Thoracic aorta (tissue), 2 donors: Measurements from ENCODE around the gene NCBP2. TPM values are rescaled to one million over a fixed set of nuclear protein-coding genes. Genes with fewer than 3 reads are reported as not detected.

Experiments used
- ATAC-seq: fragments of 150-250 bp; one replicate; pipeline ENCODE4 v1.8.0; 2017; ENCODE audit warnings: low read depth; ENCODE audit not compliant: insufficient number of reproducible peaks, low FRiP score
- DNase-seq: peaks from one replicate; pipeline ENCODE4 v3.0.0-alpha.2; 2020; ENCODE audit warnings: low spot score
- H3K27ac ChIP-seq, 2 donors: fragments of 200-600 bp; sonication (generic); 1 replicate in 1 of 2; 2 replicates in 1 of 2; pipeline ENCODE4 v1.5.1; 2016; ENCODE audit warnings: mild to moderate bottlenecking in 2 of 2, moderate library complexity in 2 of 2
- H3K27me3 ChIP-seq: fragments of 200-600 bp; sonication (generic); replicated peaks from 2 replicates; pipeline ENCODE4 v1.6.0; 2016; ENCODE audit warnings: mild to moderate bottlenecking; ENCODE audit not compliant: insufficient read depth
- H3K36me3 ChIP-seq: fragments of 200-600 bp; sonication (generic); one replicate; pipeline ENCODE4 v1.5.1; 2016
- H3K4me1 ChIP-seq, 2 donors: fragments of 200-600 bp; sonication (generic); 1 replicate in 1 of 2; 2 replicates in 1 of 2; pipeline versions ENCODE4 v1.5.1 to v1.6.0; 2016; ENCODE audit warnings: low read depth in 2 of 2, mild to moderate bottlenecking in 1 of 2; ENCODE audit not compliant: control insufficient read depth in 1 of 2
- H3K4me3 ChIP-seq: fragments of 200-600 bp; sonication (generic); 2 replicates; pipeline ENCODE4 v1.5.1; 2016; ENCODE audit warnings: mild to moderate bottlenecking
- H3K9me3 ChIP-seq: fragments of 200-600 bp; sonication (generic); 2 replicates; pipeline ENCODE4 v1.5.1; 2016
- total RNA-seq, 2 donors: library from RNA; depleted of rRNA; stranded (reverse); fragments of >200 nt; gene quantifications; one replicate each; pipeline versions ENCODE4 v1.1.0 to v1.2.3, GENCODE V29; 2016
- TF ChIP-seq, protein P1 (sequence below): fragments of 200-600 bp; sonication (generic); IDR thresholded peaks from one replicate; pipeline ENCODE4 v1.5.1; 2019; ENCODE audit warnings: antibody characterized with exemption

Gene NCBP2
- total RNA-seq, 2 donors from 2014 or later = 26.5 to 44.1 TPM

DNA sequence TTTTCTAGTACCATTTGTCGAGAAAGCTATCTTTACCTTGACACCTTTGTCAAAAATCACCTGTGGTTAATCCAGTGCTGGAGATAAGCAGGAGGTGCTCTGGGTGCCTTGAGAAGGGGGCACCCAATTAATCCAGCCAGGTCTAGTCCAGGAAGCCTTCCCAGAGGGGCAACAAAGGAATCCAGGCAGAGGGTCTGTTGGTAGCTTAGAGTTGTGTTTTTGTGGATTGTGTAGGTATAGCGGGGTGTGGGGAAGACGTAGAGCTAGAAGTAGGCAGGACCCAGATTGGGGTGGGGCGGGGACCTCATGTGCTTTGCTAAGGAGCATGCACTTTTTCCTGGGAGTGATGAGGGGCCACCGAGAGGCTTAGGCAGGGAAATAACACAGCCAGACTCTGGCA, 32.3 kb upstream of the NCBP2 start:
- no peak for DNase-seq
- H3K27me3 ChIP-seq = no peaks in the 10 kb centered on the region
- ATAC-seq = no peak
- H3K9me3 ChIP-seq = no peaks in the 10 kb centered on the region
- no peaks in the 10 kb centered on the region for H3K36me3 ChIP-seq
- TF ChIP-seq, protein P1, sequence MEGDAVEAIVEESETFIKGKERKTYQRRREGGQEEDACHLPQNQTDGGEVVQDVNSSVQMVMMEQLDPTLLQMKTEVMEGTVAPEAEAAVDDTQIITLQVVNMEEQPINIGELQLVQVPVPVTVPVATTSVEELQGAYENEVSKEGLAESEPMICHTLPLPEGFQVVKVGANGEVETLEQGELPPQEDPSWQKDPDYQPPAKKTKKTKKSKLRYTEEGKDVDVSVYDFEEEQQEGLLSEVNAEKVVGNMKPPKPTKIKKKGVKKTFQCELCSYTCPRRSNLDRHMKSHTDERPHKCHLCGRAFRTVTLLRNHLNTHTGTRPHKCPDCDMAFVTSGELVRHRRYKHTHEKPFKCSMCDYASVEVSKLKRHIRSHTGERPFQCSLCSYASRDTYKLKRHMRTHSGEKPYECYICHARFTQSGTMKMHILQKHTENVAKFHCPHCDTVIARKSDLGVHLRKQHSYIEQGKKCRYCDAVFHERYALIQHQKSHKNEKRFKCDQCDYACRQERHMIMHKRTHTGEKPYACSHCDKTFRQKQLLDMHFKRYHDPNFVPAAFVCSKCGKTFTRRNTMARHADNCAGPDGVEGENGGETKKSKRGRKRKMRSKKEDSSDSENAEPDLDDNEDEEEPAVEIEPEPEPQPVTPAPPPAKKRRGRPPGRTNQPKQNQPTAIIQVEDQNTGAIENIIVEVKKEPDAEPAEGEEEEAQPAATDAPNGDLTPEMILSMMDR = no peak
- no peaks in the 10 kb centered on the region for H3K4me1 ChIP-seq
- H3K4me3 ChIP-seq = no peak overlapping the region
- no peak overlapping the region for H3K27ac ChIP-seq

DNA sequence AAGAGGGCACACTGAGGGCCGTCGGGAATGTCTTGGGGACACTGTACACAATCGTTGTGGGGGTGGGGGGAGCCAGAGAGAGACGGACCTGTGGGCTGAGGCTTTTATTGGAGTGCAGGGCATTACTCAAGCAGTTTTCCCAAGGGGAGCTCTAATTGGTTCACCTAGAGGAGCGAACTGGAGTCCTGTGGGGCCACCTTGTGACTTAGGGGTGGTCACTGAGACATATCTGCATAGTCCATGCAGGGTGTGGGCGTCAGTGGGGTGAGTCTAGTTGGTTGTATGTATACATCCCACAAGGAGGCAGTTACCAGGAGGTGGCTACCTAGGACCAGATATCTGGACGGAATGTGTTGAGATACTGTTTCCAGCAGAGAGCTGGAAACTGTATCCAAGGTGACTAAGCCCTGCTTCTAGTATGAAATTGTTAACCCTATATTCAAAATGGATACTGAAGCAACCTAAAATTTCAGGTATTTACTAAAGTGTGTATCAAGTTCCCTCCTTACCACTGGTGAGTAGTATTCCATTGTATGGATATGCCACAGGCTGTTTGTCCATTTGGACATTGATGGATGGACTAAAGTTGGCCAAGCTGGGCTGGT, 28.9 kb upstream of the NCBP2 start:
- ATAC-seq (no peak), DNase-seq (no peak)
- Histone ChIP-seq H3K27ac (no peak overlapping the region), H3K27me3 (no peaks in the 10 kb centered on the region), H3K4me1 (peaks cover 7% of the 10 kb centered on the region in 2 donors), H3K36me3 (no peaks in the 10 kb centered on the region), H3K9me3 (no peaks in the 10 kb centered on the region), H3K4me3 (no peak overlapping the region)
- TF ChIP-seq, protein P1 = no peak

DNA sequence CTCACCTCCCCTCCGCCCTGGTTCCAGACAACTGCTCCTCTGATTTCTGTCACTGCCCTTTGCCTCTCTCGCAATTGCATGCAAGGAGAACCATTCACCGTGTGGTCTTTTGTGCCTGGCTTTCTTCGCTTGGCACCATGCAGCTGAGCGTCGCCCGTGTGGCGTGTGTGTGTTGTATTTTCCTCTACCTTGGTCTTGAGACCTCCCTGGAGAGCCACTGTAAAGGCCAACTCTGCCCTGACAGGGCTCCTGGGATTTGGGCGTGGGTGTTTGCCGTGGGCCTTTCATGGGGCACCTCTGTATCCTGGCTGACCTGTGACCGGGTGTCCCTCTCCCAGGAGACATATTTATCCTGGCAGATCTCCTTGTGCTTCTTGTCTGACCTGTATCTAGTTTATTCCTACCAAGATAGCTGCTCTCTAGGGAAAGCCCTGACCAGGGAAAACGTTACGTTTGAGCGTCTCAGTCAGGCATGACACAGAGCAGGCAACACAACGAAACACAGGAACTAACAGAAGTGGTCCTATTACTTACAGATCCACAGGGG, 28.3 kb upstream of the NCBP2 start:
- Histone ChIP-seq H3K36me3 (no peaks in the 10 kb centered on the region), H3K27me3 (no peaks in the 10 kb centered on the region), H3K4me1 (peaks cover 7% of the 10 kb centered on the region in 2 donors), H3K4me3 (no peak overlapping the region), H3K27ac (no peak overlapping the region), H3K9me3 (no peaks in the 10 kb centered on the region)
- TF ChIP-seq, protein P1 = no peak
- DNase-seq (no peak), ATAC-seq (no peak)

DNA sequence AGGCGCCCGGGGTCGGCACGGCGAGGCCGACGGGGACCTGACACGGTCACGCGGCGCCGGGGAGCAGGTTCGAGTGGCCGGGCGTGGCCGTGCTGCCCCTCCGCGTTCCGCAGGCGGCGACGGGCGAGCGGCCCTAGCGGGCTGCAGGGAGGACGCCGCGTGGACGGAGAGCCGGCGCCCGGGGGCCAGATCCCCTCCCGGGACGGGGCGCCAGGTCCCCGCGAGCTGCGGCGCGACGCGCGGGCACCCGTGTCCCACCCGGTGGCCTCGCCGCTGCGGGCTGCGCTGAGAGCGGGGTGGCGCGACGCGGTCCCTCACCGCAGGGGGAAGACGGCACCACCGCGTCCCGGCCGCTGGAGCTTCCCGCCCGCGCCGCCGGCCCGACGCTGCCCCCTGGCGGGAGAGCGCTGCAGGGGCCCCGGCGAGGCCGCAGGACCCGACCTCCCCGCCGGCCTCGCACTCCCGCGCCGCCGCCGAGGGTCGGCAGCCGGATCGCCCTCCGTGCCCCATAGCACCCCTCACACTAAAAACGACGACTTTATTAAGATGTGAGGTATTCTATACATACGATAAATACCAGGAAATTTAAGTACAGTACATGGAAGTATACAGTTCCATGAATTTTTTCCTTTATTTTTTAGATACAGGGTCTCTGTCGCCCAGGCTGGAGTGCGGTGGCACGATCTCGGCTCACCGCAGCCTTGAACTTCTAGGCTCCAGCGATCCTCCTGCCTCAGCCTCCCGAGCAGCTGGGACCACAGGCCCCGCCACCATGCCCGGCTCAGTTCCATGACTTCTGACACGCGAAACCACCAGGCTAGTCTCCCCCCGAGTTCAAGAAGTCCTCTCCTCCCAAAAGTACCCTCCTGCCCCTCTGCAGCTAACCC, 27.6 kb upstream of the NCBP2 start:
- H3K36me3 ChIP-seq = no peaks in the 10 kb centered on the region
- no peaks in the 10 kb centered on the region for H3K9me3 ChIP-seq
- ATAC-seq (peak; percentile 70), DNase-seq (no peak)
- TF ChIP-seq, protein P1 = peak; percentile 64
- H3K27me3 ChIP-seq = no peaks in the 10 kb centered on the region
- peaks cover 7% of the 10 kb centered on the region in 2 donors for H3K4me1 ChIP-seq
- peak overlapping the region; percentile 97 for H3K4me3 ChIP-seq
- H3K27ac ChIP-seq = peak overlapping the region; percentile 41 to 47

DNA sequence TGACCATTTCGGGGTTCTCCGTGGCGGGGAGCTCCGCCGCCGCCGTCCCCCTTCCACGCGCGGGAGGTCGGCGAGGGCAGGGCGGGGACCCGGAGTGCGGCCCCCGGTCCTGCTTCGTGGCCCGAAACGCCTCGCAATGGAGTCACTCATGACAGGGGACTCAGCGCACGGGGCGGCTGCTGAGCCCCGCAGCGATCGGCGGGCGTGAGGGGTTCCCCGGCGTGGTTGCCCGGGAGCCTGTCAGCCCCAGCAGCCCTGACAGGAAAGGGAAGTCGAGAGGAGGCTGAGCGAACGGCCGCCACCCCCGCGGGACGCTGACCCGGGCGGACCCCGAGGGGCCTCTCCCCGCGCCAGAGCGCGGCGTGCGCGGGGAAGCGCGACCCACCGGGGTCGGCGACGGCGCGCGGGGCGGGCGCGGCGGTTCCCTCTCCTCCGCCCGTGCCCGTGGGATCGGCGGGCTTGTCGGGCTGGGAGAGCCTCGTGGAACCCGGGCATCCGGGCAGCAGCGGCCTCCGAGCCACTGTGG, 26.9 kb upstream of the NCBP2 start:
- no peak for DNase-seq
- no peaks in the 10 kb centered on the region for H3K9me3 ChIP-seq
- peak overlapping the region; percentile 97 for H3K4me3 ChIP-seq
- TF ChIP-seq, protein P1 = no peak
- H3K27me3 ChIP-seq = no peaks in the 10 kb centered on the region
- no peaks in the 10 kb centered on the region for H3K36me3 ChIP-seq
- peaks cover 7% of the 10 kb centered on the region in 2 donors for H3K4me1 ChIP-seq
- ATAC-seq = no peak
- peak overlapping the region; percentile 41 to 47 for H3K27ac ChIP-seq
